Gastrocnemius medialis (tissue), 4 donors: ENCODE measurements around the gene ADGRD1.

Experiments used
- CTCF ChIP-seq, 5 experiments: fragments of 450-650 bp in 3 of 5; fragments of 200-600 bp in 2 of 5; sonication (generic) in 2 of 5; IDR thresholded peaks in 4 of 5; conservative IDR thresholded peaks in 1 of 5; 1 replicate in 4 of 5; 2 replicates in 1 of 5; pipeline ENCODE4 v1.5.1; 2016 to 2019; ENCODE audit warnings: antibody characterized with exemption in 5 of 5, mild to moderate bottlenecking in 3 of 5, moderate library complexity in 3 of 5
- POLR2A ChIP-seq, 2 donors: fragments of 450-650 bp; IDR thresholded peaks; one replicate each; pipeline ENCODE4 v1.6.1; 2017; ENCODE audit warnings: antibody characterized with exemption in 2 of 2, mild to moderate bottlenecking in 2 of 2, moderate library complexity in 2 of 2

- TF ChIP-seq POLR2A (IDR thresholded peaks at IDR 0.05) (no peak), CTCF (IDR thresholded peaks at IDR 0.05 in 4 of 5, conservative IDR thresholded peaks at IDR 0.05 in 1 of 5) (no peak)
These were observed 94.9 kb downstream of the ADGRD1 start for GRCh38 chr12:131048611-131048990.
